Measurements from ENCODE around the gene KIAA0408. TPM values are rescaled to one million over a fixed set of nuclear protein-coding genes. Genes with fewer than 3 reads are reported as not detected.

KIAA0408 gene
- total RNA-seq, 1 donor from 2014 or later: 0.80 TPM

GRCh38 chr6:127458817-127459216 lies 372 bp downstream of the KIAA0408 start:
- no peak for DNase-seq
- no peak for TF ChIP-seq CTCF (IDR thresholded peaks at IDR 0.05)
- CTCF ChIA-PET: interaction anchor here (1.4 kb wide), 1 partner anchor 80 kb away, joined by 5 read pairs; no protein-coding TSS in a partner anchor
- Mint-ChIP-seq H3K9me3 (no peaks in the 10 kb centered on the region), H3K27ac (no peak overlapping the region), H3K4me1 (no peaks in the 10 kb centered on the region), H3K36me3 (ENCODE audit: low read depth) (no peaks in the 10 kb centered on the region), H3K4me3 (no peak overlapping the region), H3K27me3 (peaks cover 9% of the 10 kb centered on the region)
- intact Hi-C loops (cut with micrococcal nuclease): no loop called here
- POLR2A ChIA-PET: no interaction called here
- no peak for ATAC-seq (ENCODE audit: low read depth)

- Mint-ChIP-seq H3K4me3 (no peak overlapping the region), H3K36me3 (ENCODE audit: low read depth) (no peaks in the 10 kb centered on the region), H3K4me1 (no peaks in the 10 kb centered on the region), H3K9me3 (no peaks in the 10 kb centered on the region), H3K27me3 (peaks cover 9% of the 10 kb centered on the region), H3K27ac (no peak overlapping the region)
- intact Hi-C loops (cut with micrococcal nuclease): no loop called here
- POLR2A ChIA-PET: no interaction called here
- CTCF ChIA-PET: no interaction called here
- TF ChIP-seq CTCF (IDR thresholded peaks at IDR 0.05): no peak
- no peak for ATAC-seq (ENCODE audit: low read depth)
- DNase-seq: no peak
Observed at GRCh38 chr6:127458222-127458621, 967 bp downstream of the KIAA0408 start.

GRCh38 chr6:127457456-127458064 lies 1.6 kb downstream of the KIAA0408 start:
- TF ChIP-seq CTCF (IDR thresholded peaks at IDR 0.05): no peak
- Mint-ChIP-seq H3K9me3 (no peaks in the 10 kb centered on the region), H3K27ac (no peak overlapping the region), H3K27me3 (peaks cover 9% of the 10 kb centered on the region), H3K4me1 (no peaks in the 10 kb centered on the region), H3K36me3 (ENCODE audit: low read depth) (no peaks in the 10 kb centered on the region), H3K4me3 (no peak overlapping the region)
- ATAC-seq (ENCODE audit: low read depth): no peak
- POLR2A ChIA-PET: no interaction called here
- intact Hi-C loops (cut with micrococcal nuclease): no loop called here
- DNase-seq: no peak
- CTCF ChIA-PET: no interaction called here

GRCh38 chr6:127456465-127456864 lies 2.7 kb downstream of the KIAA0408 start:
- ATAC-seq (ENCODE audit: low read depth) (no peak), DNase-seq (no peak)
- peaks cover 11% of the 10 kb centered on the region for H3K27me3 Mint-ChIP-seq
- no peaks in the 10 kb centered on the region for H3K4me1 Mint-ChIP-seq
- ChIA-PET POLR2A (no interaction called here), CTCF (no interaction called here)
- H3K27ac Mint-ChIP-seq: no peak overlapping the region
- H3K36me3 Mint-ChIP-seq (ENCODE audit: low read depth): no peaks in the 10 kb centered on the region
- no peak for TF ChIP-seq CTCF (IDR thresholded peaks at IDR 0.05)
- intact Hi-C loops (cut with micrococcal nuclease): no loop called here
- H3K4me3 Mint-ChIP-seq: no peak overlapping the region
- no peaks in the 10 kb centered on the region for H3K9me3 Mint-ChIP-seq

GRCh38 chr6:127453845-127454619 lies 5.2 kb downstream of the KIAA0408 start:
- ChIA-PET CTCF (no interaction called here), POLR2A (no interaction called here)
- H3K9me3 Mint-ChIP-seq: no peaks in the 10 kb centered on the region
- no peak for ATAC-seq (ENCODE audit: low read depth)
- TF ChIP-seq CTCF (IDR thresholded peaks at IDR 0.05): no peak
- no peak for DNase-seq
- H3K36me3 Mint-ChIP-seq (ENCODE audit: low read depth): no peaks in the 10 kb centered on the region
- no peak overlapping the region for H3K4me3 Mint-ChIP-seq
- H3K27ac Mint-ChIP-seq: no peak overlapping the region
- intact Hi-C loops (cut with micrococcal nuclease): no loop called here
- H3K4me1 Mint-ChIP-seq: no peaks in the 10 kb centered on the region
- peaks cover 9% of the 10 kb centered on the region for H3K27me3 Mint-ChIP-seq

Data from activated B cell treated with CpG ODN at 0.5 μM for 24 hours (primary cell).